Measurements from ENCODE around the gene ARL16. TPM values are rescaled to one million over a fixed set of nuclear protein-coding genes. Genes with fewer than 3 reads are reported as not detected.

Gene ARL16
- total RNA-seq, 4 donors from 2014 or later, result 22.1 to 37.9 (median 34.3) TPM

- 0% methylated on average over 31 to 57 of the region's 96 CpGs for WGBS, 2 donors
- Histone ChIP-seq H3K36me3 (peaks cover 0 to 37% (median 14%) of the 10 kb centered on the region in 3 donors), H3K9me3 (no peaks in the 10 kb centered on the region), H3K4me1 (peaks cover 0 to 30% (median 12%) of the 10 kb centered on the region in 4 donors), H3K27me3 (no peaks in the 10 kb centered on the region), H3K27ac (peak within 1 kb of the TSS; percentile 44 to 94 (median 92)), H3K4me3 (peak within 1 kb of the TSS; percentile 69 to 100 (median 100))
- DNase-seq (ENCODE audit: low spot score in 2 of 2), result peak; percentile 90 to 91
- TF ChIP-seq POLR2A (IDR thresholded peaks at IDR 0.05) (peak; percentile 28 to 69), CTCF (IDR thresholded peaks at IDR 0.05) (peak in 1 of 5 experiments; percentile 29), EP300 (IDR thresholded peaks at IDR 0.05) (peak; percentile 33 to 91)
Observed at GRCh38 chr17:81666342-81667191, 17.0 kb downstream of the ARL16 start, which contains the start of the genes CCDC137 and OXLD1. CCDC137 (plus strand) TSS chr17:81666737; CDS start chr17:81666767, 30 bp downstream. OXLD1 (minus strand) TSS chr17:81666605; CDS start chr17:81666577, 28 bp downstream.

- no peaks in the 10 kb centered on the region for H3K27me3 ChIP-seq
- no peaks in the 10 kb centered on the region for H3K9me3 ChIP-seq
- H3K4me3 ChIP-seq, result peak overlapping the region; percentile 69 to 100 (median 100)
- H3K27ac ChIP-seq, result peak overlapping the region; percentile 44 to 94 (median 92)
- no peak for DNase-seq (ENCODE audit: low spot score in 2 of 2)
- TF ChIP-seq CTCF (IDR thresholded peaks at IDR 0.05) (no peak), EP300 (IDR thresholded peaks at IDR 0.05) (no peak), POLR2A (IDR thresholded peaks at IDR 0.05) (no peak)
- peaks cover 0 to 31% (median 14%) of the 10 kb centered on the region in 3 donors for H3K36me3 ChIP-seq
- peaks cover 0 to 30% (median 12%) of the 10 kb centered on the region in 4 donors for H3K4me1 ChIP-seq
- WGBS, 2 donors, result 0% methylated on average over 14 to 16 of the region's 16 CpGs
Observed at GRCh38 chr17:81666092-81666341, 17.6 kb downstream of the ARL16 start.

- Histone ChIP-seq H3K27ac (peak overlapping the region in 3 of 4 donors; percentile 91 to 94 (median 93)), H3K36me3 (peaks cover 0 to 26% (median 9%) of the 10 kb centered on the region in 3 donors), H3K27me3 (no peaks in the 10 kb centered on the region), H3K4me3 (peak overlapping the region; percentile 69 to 100 (median 100)), H3K4me1 (peaks cover 0 to 30% (median 12%) of the 10 kb centered on the region in 4 donors), H3K9me3 (no peaks in the 10 kb centered on the region)
- 54 to 66% methylated on average over 18 to 29 of the region's 30 CpGs for WGBS, 2 donors
- TF ChIP-seq POLR2A (IDR thresholded peaks at IDR 0.05) (no peak), CTCF (IDR thresholded peaks at IDR 0.05) (no peak), EP300 (IDR thresholded peaks at IDR 0.05) (no peak)
- no peak for DNase-seq (ENCODE audit: low spot score in 2 of 2)
Observed at GRCh38 chr17:81665205-81666091, 18.1 kb downstream of the ARL16 start.

DNA sequence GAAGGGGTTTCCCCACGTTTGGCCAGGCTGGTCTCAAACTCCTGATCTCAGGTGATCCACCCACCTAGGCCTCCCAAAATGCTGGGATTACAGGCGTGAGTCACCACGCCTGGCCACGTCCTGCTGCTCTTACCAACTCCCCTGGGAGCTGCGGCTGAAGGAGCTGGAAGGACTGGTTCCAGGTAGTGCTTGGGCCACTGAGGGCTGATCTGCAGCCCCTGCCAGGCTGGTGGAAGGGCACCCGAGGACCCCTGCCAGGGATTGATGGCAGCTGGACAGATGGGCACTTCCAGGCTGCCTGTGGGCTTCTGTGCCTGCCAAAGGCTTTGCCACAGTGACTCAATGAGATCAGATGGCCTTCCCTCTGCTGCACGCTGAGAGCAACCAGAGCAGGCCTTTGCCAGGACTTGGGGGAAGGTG, 19.5 kb downstream of the ARL16 start:
- peaks cover 0 to 13% (median 0%) of the 10 kb centered on the region in 3 donors for H3K36me3 ChIP-seq
- no peaks in the 10 kb centered on the region for H3K9me3 ChIP-seq
- DNase-seq (ENCODE audit: low spot score in 2 of 2), result no peak
- H3K4me3 ChIP-seq, result no peak overlapping the region
- TF ChIP-seq CTCF (IDR thresholded peaks at IDR 0.05) (no peak), POLR2A (IDR thresholded peaks at IDR 0.05) (no peak), EP300 (IDR thresholded peaks at IDR 0.05) (no peak)
- peaks cover 0 to 30% (median 12%) of the 10 kb centered on the region in 4 donors for H3K4me1 ChIP-seq
- WGBS, 2 donors, result 69 to 83% methylated on average over 7 of the region's 7 CpGs
- H3K27me3 ChIP-seq, result no peaks in the 10 kb centered on the region
- no peak overlapping the region for H3K27ac ChIP-seq

Data from tibial nerve (tissue), 4 donors.